A673 (cell line): ENCODE results near the gene SPSB1.

Experiments
- CTCF ChIP-seq: fragments of 300-800, 200-600 bp; sonication (generic); conservative IDR thresholded peaks from 2 replicates; pipeline ENCODE4 v1.5.1; 2017; ENCODE audit warnings: low read depth, mild to moderate bottlenecking, antibody characterized with exemption, low read length, moderate library complexity, mixed read lengths
- EZH2 ChIP-seq: fragments of 200-600 bp; sonication (generic); IDR thresholded peaks from 2 replicates; pipeline ENCODE4 v1.6.1; 2017; ENCODE audit warnings: borderline replicate concordance, low read depth, mild to moderate bottlenecking, mixed read lengths, antibody characterized with exemption, low read length; ENCODE audit not compliant: poor library complexity, severe bottlenecking

GRCh38 chr1:9296850-9297249, 4.2 kb downstream of the SPSB1 start:
- TF ChIP-seq CTCF (no peak), EZH2 (no peak)
